Natural killer cell (primary cell): Measurements from ENCODE around the gene GABBR1. TPM values are rescaled to one million over a fixed set of nuclear protein-coding genes. Genes with fewer than 3 reads are reported as not detected.

ENCODE experiments used
- ATAC-seq, 3 donors: fragments of 150-1000 bp in 2 of 3; fragments of 200-7000 bp in 1 of 3; cut with Tn5 transposase; 1 replicate in 1 of 3; 2 replicates in 2 of 3; pipeline ENCODE4 v1.10.0; 2021; ENCODE audit warnings: mild to moderate bottlenecking in 2 of 3, moderate library complexity in 2 of 3
- DNase-seq, 2 donors: peaks; one replicate each; pipeline versions ENCODE4 v3.0.0 to v3.0.0-alpha.2; 2013 to 2021; ENCODE audit warnings: mixed read lengths in 1 of 2
- H3K27ac ChIP-seq: one replicate; pipeline ENCODE4 v1.5.1; 2013; ENCODE audit warnings: mild to moderate bottlenecking, low read length
- H3K27me3 ChIP-seq: one replicate; pipeline ENCODE4 v1.6.1; 2013; ENCODE audit warnings: low read length; ENCODE audit not compliant: control insufficient read depth, insufficient read depth
- H3K36me3 ChIP-seq: one replicate; pipeline ENCODE4 v1.6.1; 2013; ENCODE audit warnings: low read length; ENCODE audit not compliant: control insufficient read depth, insufficient read depth
- H3K4me1 ChIP-seq: one replicate; pipeline ENCODE4 v1.6.1; 2013; ENCODE audit warnings: low read length; ENCODE audit not compliant: control insufficient read depth, insufficient read depth
- H3K4me3 ChIP-seq: one replicate; pipeline ENCODE4 v1.5.1; 2013; ENCODE audit warnings: low read length
- H3K9me3 ChIP-seq: one replicate; pipeline ENCODE4 v1.6.1; 2013; ENCODE audit warnings: low read length; ENCODE audit not compliant: control insufficient read depth, insufficient read depth
- H3K27ac Mint-ChIP-seq, 2 donors: one replicate each; pipeline ENCODE4 v1.8.0; 2022; ENCODE audit warnings: mild to moderate bottlenecking in 2 of 2, mixed read lengths in 2 of 2, moderate library complexity in 1 of 2
- H3K27me3 Mint-ChIP-seq, 2 donors: one replicate each; pipeline ENCODE4 v1.8.0; 2022; ENCODE audit warnings: low read depth in 2 of 2, mixed read lengths in 2 of 2
- H3K36me3 Mint-ChIP-seq: one replicate; pipeline ENCODE4 v1.8.0; 2022; ENCODE audit warnings: mixed read lengths
- H3K4me1 Mint-ChIP-seq, 2 donors: one replicate each; pipeline ENCODE4 v1.8.0; 2022; ENCODE audit warnings: mixed read lengths in 2 of 2
- H3K4me3 Mint-ChIP-seq: one replicate; pipeline ENCODE4 v1.8.0; 2022; ENCODE audit warnings: mild to moderate bottlenecking, moderate library complexity, mixed read lengths
- H3K9me3 Mint-ChIP-seq, 2 donors: one replicate each; pipeline ENCODE4 v1.8.0; 2022; ENCODE audit warnings: mixed read lengths in 2 of 2
- CTCF ChIP-seq: fragments of 200-600 bp; IDR thresholded peaks from one replicate; pipeline ENCODE4 v1.8.0; 2022; ENCODE audit warnings: antibody characterized with exemption
- WGBS: methylation state at CpG from one replicate; pipeline ENCODE4 v1.1.7; 2013; ENCODE audit warnings: missing lambda C conversion rate; ENCODE audit not compliant: insufficient coverage; 5-methylcytosine and 5-hydroxymethylcytosine counted together
- intact Hi-C: fragments of 100-400 bp; cut with micrococcal nuclease; formaldehyde crosslinking; loops from one replicate; pipeline ENCODE4 v1.14.2; 2022
- total RNA-seq, 4 donors: library from RNA; stranded (reverse); fragments of 120-200 nt in 1 of 4; gene quantifications; one replicate each; pipeline versions ENCODE4 v1.2.3 to v1.2.4, GENCODE V29; 2013 to 2022

The GABBR1 gene
- total RNA-seq, 3 donors from 2014 or later (not counting 1 experiment from before 2014, with no cell fraction given), result 7.6 to 12.8 (median 10.9) TPM

GRCh38 chr6:29597184-29597583 lies 35.8 kb downstream of the GABBR1 start:
- no peak for ATAC-seq
- Histone ChIP-seq H3K27me3 (no peaks in the 10 kb centered on the region), H3K4me3 (no peak overlapping the region), H3K9me3 (no peaks in the 10 kb centered on the region), H3K36me3 (no peaks in the 10 kb centered on the region), H3K4me1 (no peaks in the 10 kb centered on the region), H3K27ac (no peak overlapping the region)
- H3K27me3 Mint-ChIP-seq, result peaks cover 3 to 6% of the 10 kb centered on the region in 2 donors
- DNase-seq, result no peak
- H3K4me1 Mint-ChIP-seq, result no peaks in the 10 kb centered on the region
- no peak for TF ChIP-seq CTCF
- H3K27ac Mint-ChIP-seq, result no peak overlapping the region
- no peaks in the 10 kb centered on the region for H3K9me3 Mint-ChIP-seq
- WGBS, result 80% methylated on average over 1 of the region's 2 CpGs
- no peak overlapping the region for H3K4me3 Mint-ChIP-seq
- H3K36me3 Mint-ChIP-seq, result no peaks in the 10 kb centered on the region
- intact Hi-C loops, result no loop called here

DNA sequence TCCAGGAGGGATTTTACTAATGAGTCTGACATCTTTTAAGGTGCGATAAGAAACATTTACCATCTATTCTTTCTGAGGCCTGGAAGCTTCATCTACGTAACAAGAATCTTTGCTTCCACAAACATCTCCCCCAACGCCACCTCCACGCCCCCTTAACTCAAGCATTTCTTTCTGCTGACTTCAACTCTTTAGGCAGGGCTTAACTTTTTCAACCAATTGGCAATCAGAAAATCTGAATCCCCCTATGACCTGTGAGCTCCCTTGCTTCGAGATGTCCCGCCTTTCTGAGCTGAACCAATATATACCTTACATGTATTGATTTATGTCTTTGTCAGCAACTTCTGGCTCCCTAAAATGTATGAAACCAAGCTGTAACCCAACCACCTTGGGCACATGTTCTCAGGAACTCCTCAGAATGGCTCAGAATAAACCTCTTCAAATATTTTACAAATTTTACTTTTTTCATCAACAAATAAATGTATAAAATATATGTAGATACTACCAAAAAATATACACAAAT lies 36.5 kb downstream of the GABBR1 start:
- Mint-ChIP-seq H3K9me3 (no peaks in the 10 kb centered on the region), H3K27me3 (peaks cover 5 to 8% of the 10 kb centered on the region in 2 donors), H3K27ac (no peak overlapping the region), H3K4me1 (no peaks in the 10 kb centered on the region), H3K36me3 (no peaks in the 10 kb centered on the region), H3K4me3 (no peak overlapping the region)
- Histone ChIP-seq H3K27ac (no peak overlapping the region), H3K4me1 (no peaks in the 10 kb centered on the region), H3K36me3 (no peaks in the 10 kb centered on the region), H3K9me3 (no peaks in the 10 kb centered on the region), H3K4me3 (no peak overlapping the region), H3K27me3 (no peaks in the 10 kb centered on the region)
- intact Hi-C loops, result no loop called here
- TF ChIP-seq CTCF, result no peak
- DNase-seq (no peak), ATAC-seq (no peak)
- 87% methylated on average over 6 of the region's 6 CpGs for WGBS

DNA sequence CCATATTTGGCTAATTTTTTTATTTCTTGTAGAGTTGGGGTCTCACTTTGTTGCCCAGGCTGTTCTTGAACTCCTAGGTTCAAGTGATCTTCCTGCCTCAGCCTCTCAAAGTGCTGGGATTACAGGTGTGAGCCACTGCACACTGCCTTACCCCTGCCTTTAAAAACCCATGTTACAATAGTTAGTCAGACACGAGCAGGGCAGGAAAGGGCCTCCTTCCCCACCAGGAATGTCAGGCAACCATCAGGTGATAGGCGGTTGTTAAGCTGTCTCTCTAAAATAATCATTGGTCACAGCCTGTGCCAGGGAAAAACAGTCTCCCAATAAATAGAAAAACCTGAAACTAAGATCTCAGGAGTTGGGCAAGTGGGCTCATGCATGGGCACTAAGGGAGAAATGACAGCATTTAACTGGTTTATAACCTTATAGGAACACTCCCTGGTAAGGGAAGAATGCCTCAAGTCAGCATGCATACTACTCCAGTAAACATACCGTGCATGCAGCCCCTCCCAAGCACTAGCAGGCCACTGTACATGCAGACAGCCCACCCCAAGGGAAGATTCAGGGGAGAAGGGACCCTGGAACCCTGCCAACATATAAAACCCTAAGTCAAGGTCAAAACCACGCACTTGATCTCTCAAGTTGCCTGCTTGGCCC lies 39.7 kb downstream of the GABBR1 start:
- H3K36me3 Mint-ChIP-seq, result no peaks in the 10 kb centered on the region
- H3K27ac ChIP-seq, result no peak overlapping the region
- H3K9me3 ChIP-seq, result no peaks in the 10 kb centered on the region
- no peaks in the 10 kb centered on the region for H3K4me1 Mint-ChIP-seq
- H3K27ac Mint-ChIP-seq, result no peak overlapping the region
- no peaks in the 10 kb centered on the region for H3K27me3 ChIP-seq
- H3K27me3 Mint-ChIP-seq, result peaks cover 14 to 21% of the 10 kb centered on the region in 2 donors
- intact Hi-C loops, result no loop called here
- no peaks in the 10 kb centered on the region for H3K4me1 ChIP-seq
- 45% methylated on average over 4 of the region's 4 CpGs for WGBS
- no peak overlapping the region for H3K4me3 ChIP-seq
- ATAC-seq (no peak), DNase-seq (no peak)
- H3K4me3 Mint-ChIP-seq, result no peak overlapping the region
- no peaks in the 10 kb centered on the region for H3K36me3 ChIP-seq
- no peaks in the 10 kb centered on the region for H3K9me3 Mint-ChIP-seq
- no peak for TF ChIP-seq CTCF

DNA sequence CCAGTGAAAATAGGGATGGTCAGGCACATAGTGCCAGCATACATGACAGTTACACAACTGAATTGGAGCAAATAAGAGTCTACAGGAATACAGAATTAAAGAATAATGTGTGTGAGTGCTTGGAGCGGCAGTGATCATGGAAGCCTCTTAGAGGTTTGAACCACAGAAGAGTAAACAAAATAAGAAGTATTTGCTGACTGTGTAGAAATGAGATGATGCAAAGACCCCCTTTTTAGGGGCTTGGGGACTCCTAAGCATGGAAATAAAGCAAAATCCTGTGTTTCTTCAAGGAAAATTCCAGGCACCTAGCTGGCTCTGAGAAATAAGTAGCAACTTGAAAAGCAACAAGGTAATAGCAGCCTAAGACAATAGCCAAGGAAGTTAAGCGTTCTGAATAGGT lies 41.3 kb downstream of the GABBR1 start:
- no peak for ATAC-seq

More for the DNA sequence above, 41.3 kb downstream of the GABBR1 start:
- H3K27me3 ChIP-seq, result no peaks in the 10 kb centered on the region
- Mint-ChIP-seq H3K27ac (no peak overlapping the region), H3K4me1 (no peaks in the 10 kb centered on the region), H3K27me3 (peaks cover 23 to 34% of the 10 kb centered on the region in 2 donors), H3K4me3 (no peak overlapping the region), H3K36me3 (no peaks in the 10 kb centered on the region), H3K9me3 (no peaks in the 10 kb centered on the region)
- no peak for DNase-seq
- no peaks in the 10 kb centered on the region for H3K9me3 ChIP-seq
- 85% methylated on average over 2 of the region's 2 CpGs for WGBS
- H3K36me3 ChIP-seq, result no peaks in the 10 kb centered on the region
- H3K4me3 ChIP-seq, result no peak overlapping the region
- no peaks in the 10 kb centered on the region for H3K4me1 ChIP-seq
- no peak for TF ChIP-seq CTCF
- H3K27ac ChIP-seq, result no peak overlapping the region
- intact Hi-C loops, result no loop called here
